Fibroblast of lung (primary cell): ENCODE results near the gene SLAMF8.

Experiments
- CTCF ChIP-seq, 2 donors: IDR thresholded peaks in 1 of 2; conservative IDR thresholded peaks in 1 of 2; 1 replicate in 1 of 2; 2 replicates in 1 of 2; pipeline ENCODE4 v1.5.1; 2011 to 2012; ENCODE audit warnings: low read length in 2 of 2, control low read depth in 1 of 2, inconsistent platforms in 1 of 2, low read depth in 1 of 2, mild to moderate bottlenecking in 1 of 2
- EZH2 ChIP-seq: IDR thresholded peaks from 2 replicates; pipeline ENCODE4 v1.5.1; 2012; ENCODE audit warnings: low read length, control low read depth, mild to moderate bottlenecking; ENCODE audit errors: missing control alignments

- no peak for TF ChIP-seq CTCF (conservative IDR thresholded peaks at IDR 0.05 in 1 of 2, IDR thresholded peaks at IDR 0.05 in 1 of 2; ENCODE audit: low read depth in 1 of 2, low read length in 2 of 2)
- TF ChIP-seq EZH2 = no peak
Measured at GRCh38 chr1:159800177-159800930, 26.3 kb upstream of the SLAMF8 start.
